Superior temporal gyrus (tissue), 1 donor: ENCODE data around the gene RTF1.
"Not testable (repeated sequence)": the region's sequence is repeated elsewhere in the genome, so short reads cannot be mapped to it uniquely, and the experiment has no call there.

ENCODE experiments used
- DNase-seq: peaks from one replicate; pipeline ENCODE4 v3.0.0-alpha.2; 2016; ENCODE audit errors: extremely low spot score

The RTF1 gene

DNA sequence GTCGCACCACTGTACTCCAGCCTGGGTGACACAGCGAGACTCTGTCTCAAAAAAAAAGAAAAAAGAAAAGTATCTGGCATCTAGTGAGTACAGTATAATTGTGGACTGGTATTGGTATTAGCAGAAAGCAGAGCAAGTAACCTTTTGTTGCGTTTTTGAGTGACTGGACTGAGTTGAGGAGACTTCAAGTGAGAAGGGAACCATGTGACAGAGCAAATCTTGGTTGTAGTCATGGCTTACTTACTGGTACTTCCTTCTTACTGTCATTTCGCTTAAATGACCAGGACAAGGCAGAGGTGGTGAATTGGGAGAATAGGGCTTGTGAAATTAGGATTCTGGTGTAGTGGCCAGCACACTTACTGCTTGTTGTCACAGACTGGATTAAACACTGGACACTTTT lies 20.6 kb downstream of the RTF1 start:
- DNase-seq = no peak

DNA sequence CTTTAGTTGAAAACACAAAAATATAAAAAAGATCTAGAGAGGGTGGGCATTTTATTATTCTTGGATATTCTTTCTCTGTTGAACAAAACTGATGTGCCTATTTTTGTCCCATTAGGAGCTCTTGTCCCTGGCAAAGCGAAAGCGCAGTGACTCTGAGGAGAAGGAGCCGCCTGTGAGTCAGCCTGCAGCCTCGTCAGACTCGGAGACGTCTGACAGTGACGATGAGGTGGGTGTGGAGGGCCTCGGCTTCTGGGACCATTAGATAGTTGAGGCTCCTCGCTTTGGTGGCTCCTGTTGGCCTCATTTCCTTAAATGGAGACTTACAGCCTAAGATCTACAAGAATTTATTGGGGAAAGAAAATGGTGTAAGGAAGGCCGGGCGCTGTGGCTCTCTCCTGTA lies 21.3 kb downstream of the RTF1 start:
- DNase-seq = peak; percentile 26

DNA sequence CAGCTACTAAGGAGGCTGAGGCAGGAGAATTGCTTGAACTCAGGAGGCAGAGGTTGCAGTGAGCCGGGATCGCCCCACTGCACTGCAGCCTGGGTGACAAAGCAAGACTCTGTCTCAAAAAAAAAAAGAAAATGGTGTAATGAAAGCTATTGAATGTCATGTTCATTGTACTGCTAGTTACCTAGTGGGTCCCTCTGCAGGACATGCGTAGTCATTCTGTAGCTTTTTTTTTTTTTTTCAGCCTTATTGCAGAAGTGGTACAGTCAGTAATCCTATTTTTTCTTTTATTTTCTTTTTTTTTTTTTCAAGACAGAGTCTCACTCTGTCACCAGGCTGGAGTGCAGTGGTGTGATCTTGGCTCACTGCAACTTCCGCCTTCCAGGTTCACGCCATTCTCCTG lies 21.9 kb downstream of the RTF1 start:
- not testable (repeated sequence) for DNase-seq

DNA sequence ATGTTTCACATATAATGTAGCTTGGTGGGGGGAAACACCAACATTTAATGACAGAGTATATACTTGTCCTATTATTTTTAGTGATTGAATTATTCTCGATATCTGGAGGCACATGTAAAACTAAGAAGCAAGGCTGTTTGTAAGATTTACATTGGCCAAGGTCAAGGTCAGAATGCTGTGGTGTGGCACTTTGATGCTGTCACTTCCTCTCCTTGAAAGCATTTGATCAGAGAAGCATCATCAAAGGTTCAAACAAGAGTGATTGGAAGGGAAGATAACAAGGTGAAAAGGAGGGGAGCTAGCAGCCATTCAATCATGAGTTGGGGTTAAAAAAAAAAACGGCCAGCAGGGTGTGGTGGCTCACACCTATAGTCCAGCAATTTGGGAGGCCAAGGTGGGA lies 26.4 kb downstream of the RTF1 start:
- DNase-seq = no peak

DNA sequence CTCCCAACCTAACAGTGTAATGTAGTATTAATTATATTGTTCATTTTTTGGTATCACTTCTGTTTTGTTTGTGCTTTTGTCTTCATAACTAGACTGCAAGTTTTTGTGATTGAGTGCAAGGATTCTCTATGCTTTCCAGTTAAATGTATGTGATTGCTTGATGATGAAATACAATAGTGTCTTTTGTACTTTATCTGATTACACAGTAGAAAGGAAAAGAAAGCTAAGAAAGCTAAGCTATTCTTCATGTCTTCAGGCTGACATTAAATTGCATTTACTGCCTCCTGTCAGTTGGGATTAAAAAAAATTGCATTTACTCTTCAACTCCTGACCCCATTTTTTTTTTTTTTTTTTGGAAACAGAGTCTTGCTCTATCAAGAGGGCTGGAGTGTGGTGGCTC lies 28.5 kb downstream of the RTF1 start:
- no peak for DNase-seq

DNA sequence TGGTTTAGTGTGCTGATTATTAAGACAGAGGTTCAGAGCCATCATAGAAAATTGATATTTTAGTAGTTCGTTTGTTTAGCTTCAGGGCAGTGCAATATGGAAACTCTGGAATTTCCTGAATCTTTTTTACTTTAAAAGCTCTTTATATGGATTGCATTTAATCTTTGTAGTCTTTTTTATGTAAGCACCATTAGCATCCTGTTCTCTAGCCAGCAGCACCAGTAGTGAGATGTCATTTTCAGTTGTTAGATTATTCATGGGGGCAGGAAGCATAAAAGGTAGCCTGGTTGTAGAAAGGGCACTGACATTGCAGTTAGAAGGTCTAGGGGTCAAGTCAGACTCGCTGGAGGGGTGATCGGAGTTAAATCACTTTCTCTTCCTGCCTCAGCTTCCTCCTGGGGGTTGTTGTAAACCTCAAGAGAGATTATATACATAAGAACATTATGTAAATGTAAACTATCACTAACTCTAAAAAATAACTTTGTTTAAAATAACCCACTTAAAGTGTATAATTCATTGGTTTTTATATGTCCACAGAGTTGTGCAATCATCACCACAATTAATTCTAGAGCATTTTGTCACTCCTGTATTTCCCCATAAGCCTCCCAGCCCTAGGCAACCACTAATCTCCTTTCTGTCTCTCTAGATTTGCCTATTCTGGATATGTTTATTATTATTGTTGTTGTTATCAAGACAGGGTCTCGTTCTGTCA lies 45.3 kb downstream of the RTF1 start:
- DNase-seq = no peak

DNA sequence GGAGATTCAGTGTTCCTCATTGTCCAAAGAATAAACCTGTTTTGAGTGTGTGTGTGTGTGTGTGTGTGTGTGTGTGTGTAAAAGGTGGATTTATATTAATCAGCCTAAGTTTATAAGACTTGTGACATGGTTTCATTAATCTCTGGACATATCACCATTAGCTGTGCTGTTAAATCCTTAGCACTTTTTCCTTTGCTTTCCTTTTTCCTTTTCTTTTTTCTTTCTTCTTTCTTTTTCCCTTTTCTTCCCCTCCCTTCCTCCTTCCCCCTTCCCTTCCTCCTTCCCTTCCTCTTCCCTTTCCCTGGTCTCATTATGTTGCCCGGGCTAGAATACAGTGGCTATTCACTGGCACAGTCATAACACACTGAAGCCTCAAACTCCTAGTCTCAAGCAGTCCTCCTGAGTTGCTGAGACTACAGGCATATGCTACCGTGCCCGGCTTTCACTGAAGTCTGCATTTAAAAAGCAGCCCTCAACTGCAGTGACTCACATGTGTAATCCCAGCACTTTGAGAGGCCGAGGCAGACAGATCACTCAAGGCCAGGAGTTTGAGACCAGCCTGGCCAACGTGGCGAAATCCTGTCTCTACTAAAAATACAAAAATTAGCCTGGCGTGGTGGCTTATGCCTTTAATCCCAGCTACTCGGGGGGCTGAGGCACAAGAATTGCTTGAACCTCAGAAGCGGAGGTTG lies 48.1 kb downstream of the RTF1 start:
- DNase-seq = no peak

DNA sequence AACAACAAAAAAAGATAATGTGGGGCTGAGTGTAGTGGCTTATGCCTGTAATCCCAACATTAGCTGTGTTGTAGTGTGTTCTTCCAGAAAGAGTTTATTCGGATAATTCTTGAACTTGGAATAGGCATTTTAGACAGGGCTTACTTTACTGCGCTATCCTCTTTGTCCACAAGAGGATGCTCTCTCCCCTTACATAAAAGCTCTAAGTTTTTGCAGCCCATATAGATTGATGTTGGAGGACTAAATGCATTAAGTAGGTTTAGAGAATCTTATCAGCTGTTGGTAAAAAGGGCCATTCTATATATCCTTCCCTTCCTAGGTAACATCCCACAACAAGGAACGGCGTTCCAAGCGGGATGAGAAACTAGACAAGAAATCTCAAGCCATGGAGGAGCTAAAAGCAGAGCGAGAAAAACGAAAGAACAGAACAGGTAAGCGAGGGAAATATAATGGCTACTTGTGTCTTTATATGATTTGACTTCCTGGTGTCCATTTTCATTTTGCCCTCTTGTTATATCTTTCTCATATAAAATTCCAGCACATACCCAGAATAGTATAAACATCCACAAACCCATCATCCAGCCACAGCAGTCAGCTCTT lies 49.0 kb downstream of the RTF1 start:
- peak; percentile 73 for DNase-seq

DNA sequence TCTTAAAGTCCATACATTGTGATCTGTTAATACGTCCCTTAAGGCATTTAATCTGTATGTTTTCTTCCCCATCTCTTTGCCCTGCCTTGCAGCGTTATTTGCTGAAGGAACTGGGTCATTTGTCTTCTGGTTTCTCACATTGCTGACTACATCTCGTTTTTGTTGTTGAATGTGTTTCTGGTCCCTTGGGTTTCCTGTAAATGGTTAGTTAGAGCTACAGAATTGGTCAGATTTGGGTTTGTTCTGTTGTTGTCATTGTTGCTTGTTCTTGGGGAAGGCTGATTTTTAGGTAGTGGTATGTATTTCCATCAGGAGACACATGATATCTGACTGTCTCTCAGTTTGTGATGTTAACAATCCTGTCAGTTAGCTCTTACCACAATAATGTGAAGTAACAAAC lies 49.8 kb downstream of the RTF1 start:
- no peak for DNase-seq

DNA sequence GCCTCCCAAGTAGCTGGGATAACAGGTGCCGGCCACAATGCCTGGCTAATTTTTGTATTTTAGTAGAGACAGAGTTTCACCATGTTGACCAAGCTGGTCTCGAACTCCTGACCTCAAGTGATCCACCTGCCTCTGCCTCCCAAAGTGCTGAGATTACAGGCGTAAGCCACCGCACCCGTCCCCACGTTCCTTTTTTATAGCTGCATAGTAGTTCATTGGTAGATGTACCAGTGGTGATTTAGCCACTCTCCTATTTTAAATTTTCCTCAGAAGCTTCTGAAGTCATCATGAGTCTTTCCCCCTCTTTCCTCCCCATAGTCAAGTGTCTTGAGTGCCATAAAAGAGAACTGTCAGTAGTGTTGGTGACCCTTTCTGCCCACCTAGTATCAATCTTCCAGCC lies 52.7 kb downstream of the RTF1 start:
- DNase-seq = not testable (repeated sequence)

DNA sequence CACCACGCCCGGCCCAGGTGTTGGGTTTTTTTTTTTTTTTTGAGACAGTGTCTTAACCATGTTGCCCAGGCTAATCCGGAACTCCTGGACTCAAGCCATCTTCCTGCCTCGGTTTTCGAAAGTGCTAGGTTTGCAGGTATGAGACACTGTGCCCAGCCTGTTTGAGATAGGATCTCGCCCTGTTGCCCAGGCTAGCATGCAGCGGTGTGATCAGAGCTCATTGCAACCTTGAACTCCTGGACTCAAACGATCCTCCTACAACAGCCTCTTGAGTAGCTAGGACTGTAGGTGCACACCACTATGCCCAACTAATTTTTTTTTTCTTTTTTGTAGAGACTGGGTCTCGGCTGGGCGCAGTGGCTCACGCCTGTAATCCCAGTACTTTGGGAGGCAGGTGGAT lies 56.5 kb downstream of the RTF1 start:
- no peak for DNase-seq

DNA sequence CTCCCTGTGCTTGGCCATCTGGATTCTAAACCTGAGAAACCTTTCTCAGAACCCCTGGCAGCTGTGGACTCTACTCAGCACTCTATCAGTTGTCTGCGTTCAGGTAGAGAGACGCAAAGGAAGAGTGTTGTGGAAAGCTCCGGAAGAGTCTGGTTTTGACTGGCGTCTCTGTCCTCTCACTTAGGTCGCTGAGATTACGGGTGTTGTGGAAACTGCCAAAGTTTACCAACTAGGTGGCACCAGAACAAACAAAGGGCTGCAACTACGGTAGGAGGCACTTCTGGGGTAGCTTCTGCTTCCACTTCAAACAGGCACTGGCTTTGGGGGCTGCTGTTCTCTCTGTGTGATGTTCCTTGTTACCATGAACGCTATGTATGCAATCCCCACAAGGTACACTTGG lies 57.5 kb downstream of the RTF1 start:
- no peak for DNase-seq

DNA sequence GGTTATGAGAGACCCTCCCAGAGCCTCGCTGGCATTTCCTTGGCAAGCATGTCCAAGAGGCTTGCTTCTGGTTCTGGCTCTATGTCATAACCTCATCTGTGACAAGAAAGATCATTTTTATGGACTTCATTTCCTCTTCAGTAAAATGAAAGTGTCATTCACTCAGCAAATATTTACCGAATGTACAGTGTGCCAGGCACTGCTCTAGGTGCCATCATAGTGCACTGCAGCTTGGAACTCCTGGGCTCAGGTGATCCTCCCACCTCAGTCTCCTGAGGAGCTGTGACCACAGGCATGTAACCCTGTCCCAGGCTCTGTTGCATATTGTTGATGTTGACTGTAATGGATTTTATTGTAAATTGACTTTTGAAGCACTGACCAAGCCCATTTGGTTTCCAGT lies 58.0 kb downstream of the RTF1 start:
- no peak for DNase-seq

DNA sequence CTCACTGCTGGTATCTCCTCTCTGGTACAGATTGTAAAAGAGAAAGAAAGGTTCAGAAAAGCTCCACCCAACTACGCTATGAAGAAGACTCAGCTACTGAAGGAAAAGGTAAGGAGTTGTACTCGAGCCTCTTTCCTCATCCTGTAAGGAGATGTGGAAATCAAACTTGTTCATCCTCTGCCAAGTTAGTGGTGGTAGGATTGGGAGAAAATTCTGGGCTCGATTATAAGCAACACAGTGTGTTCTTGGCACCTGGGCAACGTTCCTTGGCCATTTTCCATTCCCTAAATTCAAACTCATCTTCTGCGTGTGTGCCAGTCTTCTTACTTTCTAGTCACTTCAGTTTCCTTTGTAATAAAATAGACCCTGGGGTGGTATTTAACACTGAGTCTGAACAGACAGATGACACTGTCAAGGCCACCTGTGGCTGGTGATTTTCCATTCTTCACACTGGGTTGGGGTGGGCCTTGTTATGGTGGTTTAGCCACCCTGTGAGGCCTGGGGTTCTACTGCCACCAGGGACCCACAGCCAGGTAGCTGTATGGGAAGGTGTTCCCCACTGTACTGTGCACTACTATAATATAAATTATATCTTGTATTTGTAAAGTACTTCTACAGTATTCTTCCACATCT lies 59.6 kb downstream of the RTF1 start:
- DNase-seq = no peak

DNA sequence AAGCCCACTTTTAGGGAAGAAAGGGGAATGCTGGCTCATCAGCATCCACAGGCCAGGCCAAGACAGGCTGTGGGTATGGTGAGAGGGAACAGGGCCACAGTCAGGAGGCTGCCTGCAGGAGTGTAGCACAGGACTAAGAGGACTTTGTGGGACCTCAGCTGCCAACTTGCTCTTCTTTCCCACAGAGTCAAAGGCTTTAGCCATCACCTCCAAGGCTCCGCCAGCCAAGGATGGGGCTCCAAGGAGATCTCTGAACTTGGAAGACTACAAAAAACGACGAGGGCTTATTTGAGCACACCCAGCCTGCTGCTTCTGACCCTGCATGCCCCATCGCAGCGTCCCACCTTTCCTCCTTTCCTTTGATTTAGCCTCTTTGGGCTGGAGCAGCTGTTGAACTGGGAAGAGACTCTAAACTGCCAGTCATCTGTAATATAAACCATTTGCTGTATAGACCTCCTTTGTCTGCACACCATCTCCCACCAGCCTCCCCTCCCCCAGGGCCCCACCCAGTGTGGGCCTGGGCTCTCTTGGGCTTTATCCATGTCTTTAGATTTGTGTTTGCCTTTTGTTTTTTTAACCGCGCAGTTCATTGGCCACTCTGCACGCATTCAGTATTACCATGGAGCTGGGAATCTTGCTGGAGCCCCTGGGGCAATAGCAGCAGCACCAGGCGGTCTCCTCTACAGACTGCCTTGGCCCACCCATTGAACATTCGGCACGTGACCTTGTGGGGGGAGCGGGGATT lies 63.7 kb downstream of the RTF1 start:
- DNase-seq = no peak

DNA sequence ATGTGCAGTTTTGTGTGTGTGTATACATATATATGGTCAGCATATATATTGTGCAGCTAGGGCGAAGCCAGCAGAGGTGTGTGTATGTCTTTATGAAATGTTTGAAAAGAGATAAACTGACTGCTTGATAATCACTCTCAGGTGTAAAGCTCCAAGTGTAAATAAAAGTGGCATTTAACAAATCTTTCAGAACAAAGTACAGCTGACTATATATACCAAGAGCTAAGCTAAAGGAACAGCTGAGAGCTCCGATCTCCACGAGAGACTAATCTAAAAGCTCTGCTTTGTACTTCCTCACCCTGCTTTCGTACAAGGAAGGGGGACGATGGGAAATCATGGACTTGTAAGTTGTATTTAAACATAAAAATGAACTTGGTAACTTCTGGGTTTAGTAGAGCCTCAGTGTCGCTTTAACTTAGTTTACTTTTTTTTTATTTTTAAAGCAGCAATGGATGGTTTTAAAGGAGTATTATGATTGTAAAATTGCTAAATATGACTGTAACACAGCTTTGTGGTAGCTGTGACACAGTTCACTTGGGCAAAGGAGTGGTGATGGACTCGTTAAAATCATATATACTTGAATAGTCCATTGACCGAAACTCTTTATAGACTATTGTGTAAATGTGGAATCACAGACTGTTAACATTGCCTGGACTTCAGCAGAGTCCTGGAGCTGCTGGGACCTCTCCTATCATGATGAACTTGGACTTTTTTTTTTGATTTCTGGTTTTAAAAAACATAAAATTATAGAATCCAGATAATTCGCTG lies 65.4 kb downstream of the RTF1 start:
- DNase-seq = no peak

DNA sequence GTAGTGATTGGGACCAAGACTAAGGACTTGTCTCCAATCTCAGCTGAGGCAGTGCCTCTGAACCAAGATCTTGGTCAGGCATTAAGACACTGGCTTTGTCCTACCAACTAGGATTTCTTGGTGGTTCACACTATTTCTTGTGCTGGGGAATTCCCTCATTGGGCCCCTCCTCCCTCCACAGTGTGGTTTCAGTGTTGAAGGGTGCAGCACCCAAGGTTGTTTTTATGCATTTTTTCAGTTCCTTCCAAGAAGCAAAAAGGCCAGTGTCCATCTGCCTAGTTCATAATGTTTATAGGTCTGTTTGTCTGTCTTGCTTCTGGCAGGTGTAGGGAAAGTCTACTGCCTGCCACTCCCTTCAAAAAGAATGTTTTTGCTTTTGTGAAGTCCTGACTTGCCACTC lies 66.2 kb downstream of the RTF1 start:
- no peak for DNase-seq

DNA sequence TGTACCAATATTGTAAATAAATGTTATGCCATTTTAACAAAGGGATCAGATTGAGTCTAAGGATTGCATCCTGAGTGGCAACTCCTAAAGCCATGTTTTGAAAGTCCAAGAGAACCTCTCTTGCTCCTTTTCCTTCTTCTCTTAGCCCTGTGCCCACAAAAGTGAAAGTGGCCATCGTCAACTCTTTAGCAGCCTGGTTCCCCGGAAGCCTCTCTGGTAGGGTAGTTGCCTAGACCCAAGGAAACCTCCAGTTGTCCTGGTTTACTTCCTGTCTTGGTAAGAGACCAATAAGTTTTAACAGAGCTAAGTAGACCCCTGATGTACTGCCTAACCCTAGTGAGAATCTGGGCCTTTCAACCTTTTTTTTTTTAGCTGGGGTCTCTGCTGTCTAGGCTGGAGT lies 66.6 kb downstream of the RTF1 start:
- DNase-seq = no peak

DNA sequence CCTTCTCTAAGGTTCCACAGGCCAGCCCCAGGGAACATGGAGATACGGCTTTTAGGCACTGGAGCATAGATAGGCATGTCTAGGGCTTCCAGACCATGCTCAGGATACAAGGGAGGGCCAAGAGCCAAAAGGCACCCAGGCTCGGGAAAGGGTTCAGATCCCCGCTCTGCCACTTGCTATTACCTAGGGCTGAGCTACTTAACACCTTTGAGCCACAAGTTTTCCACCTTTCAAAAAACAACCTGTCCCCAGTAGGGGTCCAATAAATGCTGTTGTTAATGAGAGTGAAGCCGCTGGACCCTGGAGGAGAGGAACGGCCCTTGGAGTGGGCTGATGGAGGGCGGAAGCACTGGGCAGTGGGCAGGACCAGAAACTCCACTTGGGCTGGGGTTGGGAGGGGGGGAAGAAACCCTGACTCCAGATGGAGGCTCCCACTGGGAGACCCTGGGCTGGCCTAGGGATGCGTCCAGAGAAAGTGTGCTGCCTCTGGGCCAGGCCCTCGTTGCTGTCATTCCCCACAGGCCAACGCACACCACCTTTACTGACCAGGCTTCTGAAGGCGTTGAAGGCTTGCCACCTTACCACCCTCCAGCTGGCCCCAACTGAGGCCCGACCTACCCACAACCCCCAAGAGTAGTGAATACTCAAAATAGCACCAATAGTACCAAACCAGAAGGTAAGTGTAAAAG lies 68.2 kb downstream of the RTF1 start:
- DNase-seq = no peak

DNA sequence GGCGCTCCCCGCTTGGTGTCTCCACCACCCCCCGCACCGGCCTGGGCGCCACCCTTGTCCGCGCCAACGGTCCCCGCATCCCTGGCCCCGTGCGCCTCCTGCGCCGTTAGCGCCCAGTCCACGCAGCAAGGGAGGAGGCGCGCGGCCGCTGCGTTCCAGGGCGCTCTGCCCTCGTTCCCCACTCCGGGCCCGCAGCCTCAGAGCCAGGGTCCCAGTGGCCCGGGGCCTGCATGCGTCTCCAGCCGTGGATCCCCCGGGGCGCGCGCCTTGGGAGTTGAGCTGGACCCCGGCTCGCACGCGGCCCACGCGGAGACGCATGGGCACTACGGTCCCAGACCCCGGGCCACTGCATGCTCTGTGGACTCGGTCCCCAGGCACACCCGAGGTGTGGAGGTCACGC lies 69.4 kb downstream of the RTF1 start:
- no peak for DNase-seq

DNA sequence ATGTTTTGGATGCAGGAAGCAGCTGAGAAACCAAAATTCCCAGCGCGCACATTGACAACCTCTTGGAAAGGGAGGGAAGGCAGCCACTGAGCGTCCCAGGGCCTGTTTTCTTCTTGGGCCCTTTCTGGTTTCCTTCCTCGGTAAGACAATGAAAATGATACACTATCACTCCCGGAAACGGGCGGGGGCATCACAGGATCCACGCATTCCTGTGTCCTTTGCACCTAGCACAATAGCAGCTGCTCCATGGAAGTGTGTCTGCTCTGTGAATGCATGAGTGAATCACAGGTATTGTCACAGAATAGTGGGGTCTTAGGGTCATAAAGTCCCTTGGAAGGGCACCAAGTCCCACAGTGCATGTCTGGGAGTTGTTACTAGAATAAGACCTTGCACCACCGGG lies 70.5 kb downstream of the RTF1 start:
- no peak for DNase-seq
